RWPE2 (cell line): ENCODE measurements around the gene SH3YL1.
A peak's percentile ranks its signal among the peaks of the same experiment; 100 is the strongest.

ENCODE experiments used
- ATAC-seq: fragments of 200-7000 bp; cut with Tn5 transposase; 3 replicates; pipeline ENCODE4 v1.9.1; 2021; ENCODE audit warnings: low read depth
- DNase-seq: peaks from one replicate; pipeline ENCODE4 v3.0.0-alpha.2; 2020; ENCODE audit warnings: low spot score
- H3K27ac ChIP-seq: fragments of 450-650 bp; 2 replicates; pipeline ENCODE4 v1.5.1; 2017; ENCODE audit warnings: mild to moderate bottlenecking; ENCODE audit not compliant: poor library complexity, severe bottlenecking
- H3K27me3 ChIP-seq: fragments of 250-450 bp; sonication (Bioruptor Pico); 2 replicates; pipeline ENCODE4 v1.5.1; 2021; ENCODE audit warnings: mild to moderate bottlenecking, moderate library complexity; ENCODE audit not compliant: insufficient read depth, poor library complexity, severe bottlenecking
- H3K36me3 ChIP-seq: fragments of 250-450 bp; sonication (Bioruptor Pico); 2 replicates; pipeline ENCODE4 v1.5.1; 2020; ENCODE audit warnings: low read depth, mild to moderate bottlenecking, moderate library complexity
- H3K4me1 ChIP-seq: fragments of 250-450 bp; sonication (Bioruptor Pico); 2 replicates; pipeline ENCODE4 v1.5.1; 2021; ENCODE audit warnings: mild to moderate bottlenecking, moderate library complexity; ENCODE audit not compliant: insufficient read depth, poor library complexity, severe bottlenecking
- H3K4me3 ChIP-seq: fragments of 250-450 bp; sonication (Bioruptor Pico); 2 replicates; pipeline ENCODE4 v1.5.1; 2021; ENCODE audit warnings: mild to moderate bottlenecking, moderate library complexity; ENCODE audit not compliant: severe bottlenecking
- H3K9me3 ChIP-seq: fragments of 250-450 bp; sonication (Bioruptor Pico); 2 replicates; pipeline ENCODE4 v1.5.1; 2021; ENCODE audit warnings: mild to moderate bottlenecking, moderate library complexity; ENCODE audit not compliant: severe bottlenecking
- TF ChIP-seq, protein P1 (sequence below): fragments of 450-650 bp; IDR thresholded peaks from one replicate; pipeline ENCODE4 v1.5.1; 2017; ENCODE audit warnings: mild to moderate bottlenecking, moderate library complexity; ENCODE audit not compliant: poor library complexity, severe bottlenecking

The SH3YL1 gene

DNA sequence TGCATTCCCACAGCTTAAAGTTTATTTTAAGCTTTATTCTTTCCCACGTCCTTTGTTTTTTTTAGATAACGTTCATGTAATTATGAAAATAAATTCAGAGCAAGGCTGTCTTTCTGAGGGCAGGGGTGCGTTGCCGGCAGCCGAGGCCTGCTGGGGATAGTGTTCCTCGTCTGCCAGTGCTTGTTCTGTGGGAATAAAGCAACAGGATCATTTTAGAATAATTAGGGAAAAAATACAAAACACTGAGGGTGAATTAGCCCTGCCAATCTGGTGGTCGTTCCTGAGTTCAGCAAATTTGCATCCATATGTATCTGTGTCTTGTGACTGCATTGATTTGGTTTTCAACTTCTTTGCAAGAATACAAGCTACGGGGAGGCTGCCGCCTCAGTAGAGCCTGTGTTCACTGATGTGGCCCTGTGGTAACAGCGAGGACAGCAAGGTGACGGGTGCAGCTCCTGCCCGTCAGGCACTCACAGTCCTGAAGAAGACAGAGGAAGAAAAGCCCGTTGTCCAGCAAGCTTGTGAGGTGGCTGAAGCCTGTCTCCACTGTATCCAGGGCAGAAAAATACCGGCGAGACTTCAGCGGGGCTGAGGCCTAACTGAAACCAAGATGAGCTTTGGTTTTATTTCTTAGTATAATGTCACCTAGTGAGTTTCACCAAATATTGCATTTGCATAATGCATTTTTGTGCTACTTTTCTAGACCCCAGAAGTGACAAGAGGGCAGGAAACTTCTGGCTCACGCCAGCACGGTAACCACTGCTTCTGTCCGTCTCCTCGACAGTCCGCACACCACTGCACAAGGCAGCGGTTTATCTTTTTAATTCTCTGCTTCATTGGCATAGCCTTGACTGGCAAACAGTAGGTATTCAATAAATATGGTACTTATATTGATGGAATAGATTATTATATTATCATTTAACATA is 64.5 kb downstream of the SH3YL1 start:
- TF ChIP-seq, protein P1, sequence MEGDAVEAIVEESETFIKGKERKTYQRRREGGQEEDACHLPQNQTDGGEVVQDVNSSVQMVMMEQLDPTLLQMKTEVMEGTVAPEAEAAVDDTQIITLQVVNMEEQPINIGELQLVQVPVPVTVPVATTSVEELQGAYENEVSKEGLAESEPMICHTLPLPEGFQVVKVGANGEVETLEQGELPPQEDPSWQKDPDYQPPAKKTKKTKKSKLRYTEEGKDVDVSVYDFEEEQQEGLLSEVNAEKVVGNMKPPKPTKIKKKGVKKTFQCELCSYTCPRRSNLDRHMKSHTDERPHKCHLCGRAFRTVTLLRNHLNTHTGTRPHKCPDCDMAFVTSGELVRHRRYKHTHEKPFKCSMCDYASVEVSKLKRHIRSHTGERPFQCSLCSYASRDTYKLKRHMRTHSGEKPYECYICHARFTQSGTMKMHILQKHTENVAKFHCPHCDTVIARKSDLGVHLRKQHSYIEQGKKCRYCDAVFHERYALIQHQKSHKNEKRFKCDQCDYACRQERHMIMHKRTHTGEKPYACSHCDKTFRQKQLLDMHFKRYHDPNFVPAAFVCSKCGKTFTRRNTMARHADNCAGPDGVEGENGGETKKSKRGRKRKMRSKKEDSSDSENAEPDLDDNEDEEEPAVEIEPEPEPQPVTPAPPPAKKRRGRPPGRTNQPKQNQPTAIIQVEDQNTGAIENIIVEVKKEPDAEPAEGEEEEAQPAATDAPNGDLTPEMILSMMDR = no peak
- H3K9me3 ChIP-seq = no peaks in the 10 kb centered on the region
- H3K36me3 ChIP-seq = no peaks in the 10 kb centered on the region
- no peaks in the 10 kb centered on the region for H3K4me1 ChIP-seq
- no peak overlapping the region for H3K4me3 ChIP-seq
- no peaks in the 10 kb centered on the region for H3K27me3 ChIP-seq
- H3K27ac ChIP-seq = no peak overlapping the region
- no peak for DNase-seq
- ATAC-seq = no peak

GRCh38 chr2:196406-196805 is 67.4 kb downstream of the SH3YL1 start:
- DNase-seq (no peak), ATAC-seq (no peak)
- Histone ChIP-seq H3K9me3 (no peaks in the 10 kb centered on the region), H3K27ac (no peak overlapping the region), H3K36me3 (no peaks in the 10 kb centered on the region), H3K4me3 (no peak overlapping the region), H3K4me1 (no peaks in the 10 kb centered on the region), H3K27me3 (no peaks in the 10 kb centered on the region)
- TF ChIP-seq, protein P1 = no peak

- Histone ChIP-seq H3K4me1 (no peaks in the 10 kb centered on the region), H3K9me3 (no peaks in the 10 kb centered on the region), H3K27me3 (no peaks in the 10 kb centered on the region), H3K27ac (no peak overlapping the region), H3K36me3 (no peaks in the 10 kb centered on the region), H3K4me3 (no peak overlapping the region)
- DNase-seq (no peak), ATAC-seq (no peak)
- TF ChIP-seq, protein P1 = no peak
Measured at GRCh38 chr2:195932-196331, 67.9 kb downstream of the SH3YL1 start.

GRCh38 chr2:193141-193671 is 70.6 kb downstream of the SH3YL1 start:
- H3K4me1 ChIP-seq = no peaks in the 10 kb centered on the region
- no peaks in the 10 kb centered on the region for H3K36me3 ChIP-seq
- no peak overlapping the region for H3K27ac ChIP-seq
- TF ChIP-seq, protein P1 = no peak
- no peak overlapping the region for H3K4me3 ChIP-seq
- no peaks in the 10 kb centered on the region for H3K27me3 ChIP-seq
- DNase-seq (no peak), ATAC-seq (peak; percentile 17; the same call in 1 of the 3 replicates)
- no peaks in the 10 kb centered on the region for H3K9me3 ChIP-seq
